GM12873 (cell line): ENCODE data around the gene MYO16.

ENCODE experiments used
- TF ChIP-seq, protein P1 (sequence below): IDR thresholded peaks from 2 replicates; pipeline ENCODE4 v1.5.1; 2012; ENCODE audit warnings: low read depth, mild to moderate bottlenecking, moderate library complexity, low read length, control low read depth; ENCODE audit not compliant: insufficient read depth; ENCODE audit errors: missing control alignments

Gene MYO16

DNA sequence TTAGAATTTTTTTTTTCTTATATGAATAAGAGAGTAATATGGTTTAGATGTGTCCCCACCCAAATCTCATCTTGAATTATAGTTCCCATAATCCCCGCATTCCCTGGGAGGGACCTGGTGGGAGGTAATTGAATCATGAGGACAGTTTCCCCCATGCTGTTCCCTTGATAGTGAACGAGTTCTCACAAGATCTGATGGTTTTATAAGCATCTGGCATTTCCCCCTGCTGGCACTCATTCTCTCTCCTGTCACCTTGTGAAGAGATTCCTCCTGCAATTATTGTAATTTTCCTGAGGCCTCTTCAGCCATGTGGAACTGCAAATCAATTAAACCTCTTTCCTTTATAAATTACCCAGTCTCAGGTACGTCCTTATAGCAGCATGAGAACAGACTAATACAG, 205.7 kb downstream of the MYO16 start:
- TF ChIP-seq, protein P1, sequence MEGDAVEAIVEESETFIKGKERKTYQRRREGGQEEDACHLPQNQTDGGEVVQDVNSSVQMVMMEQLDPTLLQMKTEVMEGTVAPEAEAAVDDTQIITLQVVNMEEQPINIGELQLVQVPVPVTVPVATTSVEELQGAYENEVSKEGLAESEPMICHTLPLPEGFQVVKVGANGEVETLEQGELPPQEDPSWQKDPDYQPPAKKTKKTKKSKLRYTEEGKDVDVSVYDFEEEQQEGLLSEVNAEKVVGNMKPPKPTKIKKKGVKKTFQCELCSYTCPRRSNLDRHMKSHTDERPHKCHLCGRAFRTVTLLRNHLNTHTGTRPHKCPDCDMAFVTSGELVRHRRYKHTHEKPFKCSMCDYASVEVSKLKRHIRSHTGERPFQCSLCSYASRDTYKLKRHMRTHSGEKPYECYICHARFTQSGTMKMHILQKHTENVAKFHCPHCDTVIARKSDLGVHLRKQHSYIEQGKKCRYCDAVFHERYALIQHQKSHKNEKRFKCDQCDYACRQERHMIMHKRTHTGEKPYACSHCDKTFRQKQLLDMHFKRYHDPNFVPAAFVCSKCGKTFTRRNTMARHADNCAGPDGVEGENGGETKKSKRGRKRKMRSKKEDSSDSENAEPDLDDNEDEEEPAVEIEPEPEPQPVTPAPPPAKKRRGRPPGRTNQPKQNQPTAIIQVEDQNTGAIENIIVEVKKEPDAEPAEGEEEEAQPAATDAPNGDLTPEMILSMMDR, result no peak

DNA sequence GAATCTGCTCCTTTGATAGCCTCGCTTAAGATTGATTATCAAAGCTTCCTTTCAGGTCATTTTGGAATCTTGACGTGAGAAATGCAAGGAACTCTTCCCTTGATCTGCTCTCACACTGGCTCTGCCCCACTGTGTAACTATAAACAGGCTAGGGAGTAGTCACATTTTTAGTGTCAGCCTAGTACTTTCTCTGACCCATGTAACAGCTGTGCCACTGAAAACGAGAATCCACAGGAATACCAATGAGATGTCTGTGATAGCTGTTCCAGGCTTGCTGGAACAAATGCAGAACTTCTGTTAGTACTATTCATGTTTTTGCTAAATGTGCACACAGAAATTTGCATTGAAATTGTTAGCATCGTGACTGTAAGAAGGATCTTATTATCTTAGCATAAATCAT, 221.3 kb downstream of the MYO16 start:
- TF ChIP-seq, protein P1, result no peak

DNA sequence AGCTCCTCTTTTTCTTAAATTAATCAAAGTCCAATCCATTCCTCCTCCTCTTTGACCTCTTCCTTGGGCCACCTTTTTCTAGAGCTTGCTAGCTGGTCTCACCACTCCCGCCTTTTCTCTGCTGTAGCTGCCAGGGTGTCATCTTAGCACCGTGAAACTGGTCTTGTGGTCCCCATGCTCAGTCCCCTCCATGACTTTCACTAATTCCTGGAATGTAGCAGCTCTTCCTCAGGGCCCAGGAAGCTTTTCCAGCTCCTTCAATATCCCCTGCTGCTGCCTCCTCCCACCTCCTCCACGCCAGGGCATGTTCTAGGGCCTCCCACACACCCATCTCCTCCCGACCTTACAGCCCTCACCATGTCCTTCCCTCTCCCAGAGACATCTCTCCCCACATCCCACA, 222.2 kb downstream of the MYO16 start:
- TF ChIP-seq, protein P1, result no peak

GRCh38 chr13:108853031-108853430, 223.6 kb downstream of the MYO16 start:
- TF ChIP-seq, protein P1, result no peak

DNA sequence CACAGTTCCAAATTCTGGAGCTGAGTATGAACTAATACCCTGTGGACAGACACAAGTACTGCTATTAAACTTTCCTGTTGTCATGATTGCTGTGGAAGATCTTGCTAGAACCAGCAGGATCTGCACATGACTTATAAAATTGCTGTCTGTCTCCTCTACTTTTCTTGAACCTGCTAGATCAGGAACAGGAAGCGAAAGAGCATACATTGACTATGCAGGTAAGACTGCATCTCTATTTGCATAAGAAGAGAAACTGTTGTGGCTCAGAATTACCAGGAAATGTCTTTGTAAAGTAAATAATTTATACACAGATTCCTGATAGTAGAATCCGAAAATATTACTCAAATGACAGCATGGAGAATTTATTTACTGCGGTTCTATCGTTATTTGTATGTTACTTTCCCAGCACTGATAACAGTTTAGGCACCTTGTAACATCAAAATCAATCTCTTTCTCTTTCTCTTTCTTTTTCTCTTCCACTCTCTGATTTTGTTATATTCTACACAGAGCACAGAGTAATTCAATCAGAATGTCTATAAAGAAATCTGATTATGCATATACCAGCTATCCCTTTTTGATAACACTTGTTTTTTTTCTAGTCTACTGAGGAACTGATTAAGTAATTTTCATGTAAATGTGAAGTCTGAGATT, 226.5 kb downstream of the MYO16 start:
- TF ChIP-seq, protein P1, result no peak

- TF ChIP-seq, protein P1, result no peak
These were observed 229.3 kb downstream of the MYO16 start for GRCh38 chr13:108858676-108859075.

DNA sequence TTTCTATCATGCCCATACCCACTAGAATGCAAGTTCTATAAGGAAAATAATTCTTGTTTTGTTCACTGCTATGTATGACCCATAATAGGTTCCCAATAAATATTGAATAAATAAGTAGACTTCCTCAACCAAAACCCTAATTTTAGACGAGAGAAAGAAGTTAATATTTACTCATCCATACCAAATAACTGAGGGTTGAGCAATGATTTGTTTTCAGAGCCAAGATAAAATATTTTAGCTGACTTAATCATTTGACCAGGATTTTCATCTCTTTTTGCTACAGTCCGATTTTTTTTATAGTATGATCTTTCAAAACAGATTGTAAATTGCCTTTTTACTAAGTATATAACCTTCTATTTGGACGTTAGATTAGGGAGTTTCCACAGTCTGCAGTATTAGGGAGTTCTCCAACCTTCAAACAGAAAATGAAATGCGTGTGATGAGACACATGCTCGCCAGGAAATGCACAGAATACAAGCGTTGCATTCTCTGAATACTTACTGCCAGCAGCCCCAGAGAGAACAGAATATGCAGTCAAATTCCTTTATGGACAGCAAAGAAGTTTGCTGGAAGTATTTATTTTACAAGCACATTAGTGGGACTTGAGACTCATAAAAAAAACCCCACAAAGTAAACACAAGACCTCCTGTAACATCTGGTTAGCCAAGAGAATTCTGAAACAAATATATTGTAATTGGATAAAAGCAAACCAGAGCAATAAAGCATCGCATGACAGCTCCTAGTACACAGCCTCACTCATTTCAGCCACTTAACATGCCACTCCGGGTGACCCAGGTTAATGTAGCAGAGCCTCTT, 230.0 kb downstream of the MYO16 start:
- TF ChIP-seq, protein P1, result no peak
